ENCODE measurements around the gene ANG.

DNA sequence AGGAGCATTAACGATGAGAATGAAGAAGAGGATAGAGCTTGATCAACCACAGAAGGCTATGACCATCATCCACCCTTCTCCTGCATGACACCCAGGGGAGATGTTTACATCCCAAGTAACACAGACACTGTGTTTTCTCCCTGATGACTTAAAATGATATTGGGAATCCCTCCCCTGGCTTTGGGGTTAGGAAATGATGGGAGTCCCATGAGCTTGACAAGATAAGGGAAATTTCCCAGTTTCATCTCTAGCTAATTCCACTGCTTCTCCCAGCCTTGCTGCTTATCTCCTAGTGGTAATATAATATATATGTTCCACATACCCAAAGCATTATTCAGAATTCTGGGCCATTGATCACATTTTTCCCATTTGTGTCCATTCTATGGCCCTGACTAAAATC is 43.1 kb upstream of the ANG start:
- TF ChIP-seq TAF1 (IDR thresholded peaks at IDR 0.05; ENCODE audit: borderline replicate concordance, insufficient read depth, low read length) (no peak), POLR2AphosphoS5 (IDR thresholded peaks at IDR 0.05; ENCODE audit: low read depth, low read length) (no peak)
- TF ChIP-seq, protein P1, sequence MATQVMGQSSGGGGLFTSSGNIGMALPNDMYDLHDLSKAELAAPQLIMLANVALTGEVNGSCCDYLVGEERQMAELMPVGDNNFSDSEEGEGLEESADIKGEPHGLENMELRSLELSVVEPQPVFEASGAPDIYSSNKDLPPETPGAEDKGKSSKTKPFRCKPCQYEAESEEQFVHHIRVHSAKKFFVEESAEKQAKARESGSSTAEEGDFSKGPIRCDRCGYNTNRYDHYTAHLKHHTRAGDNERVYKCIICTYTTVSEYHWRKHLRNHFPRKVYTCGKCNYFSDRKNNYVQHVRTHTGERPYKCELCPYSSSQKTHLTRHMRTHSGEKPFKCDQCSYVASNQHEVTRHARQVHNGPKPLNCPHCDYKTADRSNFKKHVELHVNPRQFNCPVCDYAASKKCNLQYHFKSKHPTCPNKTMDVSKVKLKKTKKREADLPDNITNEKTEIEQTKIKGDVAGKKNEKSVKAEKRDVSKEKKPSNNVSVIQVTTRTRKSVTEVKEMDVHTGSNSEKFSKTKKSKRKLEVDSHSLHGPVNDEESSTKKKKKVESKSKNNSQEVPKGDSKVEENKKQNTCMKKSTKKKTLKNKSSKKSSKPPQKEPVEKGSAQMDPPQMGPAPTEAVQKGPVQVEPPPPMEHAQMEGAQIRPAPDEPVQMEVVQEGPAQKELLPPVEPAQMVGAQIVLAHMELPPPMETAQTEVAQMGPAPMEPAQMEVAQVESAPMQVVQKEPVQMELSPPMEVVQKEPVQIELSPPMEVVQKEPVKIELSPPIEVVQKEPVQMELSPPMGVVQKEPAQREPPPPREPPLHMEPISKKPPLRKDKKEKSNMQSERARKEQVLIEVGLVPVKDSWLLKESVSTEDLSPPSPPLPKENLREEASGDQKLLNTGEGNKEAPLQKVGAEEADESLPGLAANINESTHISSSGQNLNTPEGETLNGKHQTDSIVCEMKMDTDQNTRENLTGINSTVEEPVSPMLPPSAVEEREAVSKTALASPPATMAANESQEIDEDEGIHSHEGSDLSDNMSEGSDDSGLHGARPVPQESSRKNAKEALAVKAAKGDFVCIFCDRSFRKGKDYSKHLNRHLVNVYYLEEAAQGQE (IDR thresholded peaks at IDR 0.05; ENCODE audit: insufficient read depth in 1 of 2, low read depth in 2 of 2, low read length in 2 of 2), result no peak
